Pulmonary artery endothelial cell (primary cell): ENCODE results near the gene KRTAP5-11. TPM values are rescaled to one million over a fixed set of nuclear protein-coding genes. Genes with fewer than 3 reads are reported as not detected.
"Not testable (repeated sequence)": the region's sequence is repeated elsewhere in the genome, so short reads cannot be mapped to it uniquely, and the experiment has no call there.

Experiments used
- DNase-seq: peaks from one replicate; pipeline ENCODE4 v3.0.0-alpha.2; 2011; ENCODE audit warnings: low read depth, low spot score
- total RNA-seq: library from RNA; depleted of rRNA; stranded (reverse); fragments of >200 nt; gene quantifications from 2 replicates; pipeline ENCODE4 v1.2.3, GENCODE V29; 2014

KRTAP5-11 gene
- total RNA-seq, 1 donor from 2014 or later = not detected

GRCh38 chr11:71581826-71582225, 849 bp downstream of the KRTAP5-11 start:
- no peak for DNase-seq

- peak; percentile 59 for DNase-seq
These were observed 2.3 kb downstream of the KRTAP5-11 start for GRCh38 chr11:71580057-71581003.

- not testable (repeated sequence) for DNase-seq
These were observed 3.2 kb downstream of the KRTAP5-11 start for GRCh38 chr11:71579513-71579912.

- DNase-seq = no peak
These were observed 5.1 kb downstream of the KRTAP5-11 start for GRCh38 chr11:71577469-71578004.

GRCh38 chr11:71576688-71577465, 5.8 kb downstream of the KRTAP5-11 start:
- not testable (repeated sequence) for DNase-seq

GRCh38 chr11:71575723-71576424, 6.8 kb downstream of the KRTAP5-11 start:
- no peak for DNase-seq

- DNase-seq = no peak
These were observed 8.3 kb downstream of the KRTAP5-11 start for GRCh38 chr11:71574418-71574817.

GRCh38 chr11:71572811-71573210, 9.9 kb downstream of the KRTAP5-11 start:
- no peak for DNase-seq

GRCh38 chr11:71571101-71571850, 11.4 kb downstream of the KRTAP5-11 start:
- not testable (repeated sequence) for DNase-seq

GRCh38 chr11:71568704-71569349, 13.8 kb downstream of the KRTAP5-11 start:
- no peak for DNase-seq

GRCh38 chr11:71567633-71568032, 15.0 kb downstream of the KRTAP5-11 start:
- not testable (repeated sequence) for DNase-seq

- not testable (repeated sequence) for DNase-seq
These were observed 15.8 kb downstream of the KRTAP5-11 start for GRCh38 chr11:71566626-71567599.

GRCh38 chr11:71566081-71566620, 16.5 kb downstream of the KRTAP5-11 start:
- no peak for DNase-seq

- no peak for DNase-seq
These were observed 17.4 kb downstream of the KRTAP5-11 start, which contains the start of gene KRTAP5-10 for GRCh38 chr11:71565263-71565662. Gene KRTAP5-10, plus strand, starts transcription at chr11:71565563. Its CDS starts 25 bp downstream, at chr11:71565588.

- DNase-seq = no peak
These were observed 18.2 kb downstream of the KRTAP5-11 start for GRCh38 chr11:71564430-71564829.

GRCh38 chr11:71563406-71563805, 19.3 kb downstream of the KRTAP5-11 start:
- peak; percentile 11 for DNase-seq

- no peak for DNase-seq
These were observed 20.6 kb downstream of the KRTAP5-11 start for GRCh38 chr11:71562120-71562519.

- DNase-seq = no peak
These were observed 23.7 kb downstream of the KRTAP5-11 start for GRCh38 chr11:71558996-71559395.
